ENCODE data around the gene NRGN.

NRGN gene

GRCh38 chr11:124739479-124740276 is at the start of gene NRGN:
Gene NRGN (plus strand): TSS chr11:124739942. CDS start chr11:124740085, 143 bp downstream.
- peak; percentile 88 for DNase-seq

GRCh38 chr11:124693142-124693541 is 46.6 kb upstream of the NRGN start:
- DNase-seq, result no peak

DNA sequence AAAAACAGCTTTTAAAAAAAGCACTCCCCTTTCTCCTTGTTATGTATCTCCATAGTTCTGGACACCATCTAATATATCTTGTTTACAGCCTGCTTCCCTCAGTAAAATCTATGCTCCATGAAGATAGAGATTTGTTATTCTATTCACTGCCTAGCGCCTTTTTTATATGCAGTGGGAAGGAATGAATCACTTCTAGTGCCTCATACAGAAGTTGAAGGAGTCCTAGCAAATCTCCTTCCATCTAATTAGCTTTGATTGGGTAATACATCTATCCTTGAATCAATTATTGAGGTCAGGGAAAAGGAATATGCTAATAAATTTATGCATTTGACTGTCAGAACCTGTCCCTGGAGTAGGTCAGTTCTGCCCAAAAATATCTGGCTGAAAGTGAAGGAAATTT is 40.2 kb upstream of the NRGN start:
- no peak for DNase-seq

GRCh38 chr11:124700028-124700427 is 39.7 kb upstream of the NRGN start:
- DNase-seq, result no peak

- no peak for DNase-seq
Observed at GRCh38 chr11:124707829-124708228, 31.9 kb upstream of the NRGN start.

DNA sequence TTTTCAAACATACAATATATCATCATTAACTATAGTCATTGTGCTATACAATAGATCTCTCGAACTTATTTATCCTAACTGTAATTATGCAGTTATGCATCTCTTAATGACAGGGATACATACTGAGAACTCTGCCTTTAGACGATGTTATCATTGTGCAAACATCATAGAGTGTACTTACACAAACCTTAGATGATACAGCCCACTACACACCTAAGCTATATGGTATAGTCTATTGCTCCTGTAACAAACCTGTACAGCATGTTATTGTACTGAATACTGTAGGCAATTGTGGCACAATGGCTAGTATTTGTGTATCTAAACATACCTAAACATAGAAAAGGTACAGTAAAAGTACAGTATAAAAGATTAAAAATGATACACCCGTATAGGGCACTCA is 27.4 kb upstream of the NRGN start:
- DNase-seq, result no peak

DNA sequence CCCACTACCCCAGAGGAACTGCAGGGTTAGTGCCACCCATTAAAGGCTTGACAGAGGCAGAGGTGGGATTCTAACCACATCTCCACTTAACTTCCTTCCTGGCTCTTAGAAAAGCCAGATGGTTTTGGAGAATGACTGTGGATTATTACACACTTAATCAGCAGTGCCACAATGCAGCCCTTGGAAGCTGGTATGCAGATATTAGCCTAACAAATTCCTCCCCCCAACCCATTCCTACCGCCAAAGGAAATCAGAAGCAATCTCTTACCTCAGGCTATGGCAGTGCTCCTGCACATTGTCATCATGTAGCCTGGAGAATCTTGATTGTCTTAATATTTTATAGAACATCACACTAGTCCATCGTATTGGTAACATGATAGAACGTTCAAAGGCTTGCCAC is 23.2 kb upstream of the NRGN start:
- peak; percentile 19 for DNase-seq

DNA sequence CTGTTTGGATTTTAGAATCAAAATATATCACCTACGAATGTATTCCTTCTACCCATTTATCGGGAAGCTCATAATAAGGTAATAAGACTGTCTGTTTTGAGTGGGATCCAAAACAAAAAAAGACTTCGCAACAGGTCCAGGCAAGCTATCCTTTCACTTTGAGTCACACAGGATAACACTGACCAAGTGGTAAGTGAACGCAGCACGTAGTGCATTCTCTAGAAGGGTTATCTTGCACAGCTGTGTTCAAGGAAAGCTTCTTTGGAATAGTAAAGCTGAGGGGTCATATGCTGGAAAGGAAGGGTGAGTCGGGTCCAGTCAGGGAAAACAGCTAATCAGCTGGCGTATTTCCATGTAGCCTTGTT is 22.3 kb upstream of the NRGN start:
- DNase-seq, result no peak

DNA sequence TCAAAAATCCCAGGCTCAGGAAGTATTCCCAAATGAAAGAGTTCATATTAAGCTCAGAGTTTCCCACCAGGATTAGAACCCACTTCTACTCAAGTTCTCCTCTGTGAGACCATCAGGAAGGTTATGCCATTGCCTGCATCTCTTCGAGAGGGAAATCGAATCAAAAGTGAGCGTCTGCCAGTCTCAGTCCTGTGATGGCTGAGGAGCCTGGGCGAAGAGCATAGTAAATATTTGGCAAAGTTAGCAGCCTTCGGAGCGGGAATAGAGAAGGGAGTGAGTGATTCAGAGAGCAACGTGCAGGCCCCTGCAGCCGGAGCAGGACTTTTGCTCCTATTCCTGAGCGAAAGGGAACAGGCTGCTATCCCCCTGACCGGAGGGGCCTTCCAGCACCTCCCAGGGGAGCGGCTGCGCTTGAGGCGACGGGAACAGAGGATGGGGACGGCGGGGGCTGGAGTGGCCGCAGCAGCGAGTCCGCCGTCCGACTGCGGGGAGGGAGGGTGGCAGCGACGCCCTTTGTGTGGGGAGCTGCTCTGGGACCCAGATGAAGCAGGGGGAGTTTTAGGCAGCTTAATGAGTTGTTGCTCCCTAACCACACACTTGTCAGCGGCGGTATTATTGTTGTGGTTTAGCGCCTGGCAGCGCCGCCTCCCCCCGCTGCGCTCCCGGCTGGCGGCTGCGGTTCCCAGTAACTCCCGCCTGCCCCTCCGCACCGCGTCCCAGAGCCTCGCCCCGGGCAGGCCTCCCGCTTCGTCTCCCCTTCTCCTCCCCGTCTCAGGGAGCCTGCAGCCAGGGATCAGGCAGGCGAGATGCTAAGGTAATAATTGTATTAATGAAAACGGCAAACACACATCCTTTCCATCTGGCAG is 21.7 kb upstream of the NRGN start:
- no peak for DNase-seq

DNA sequence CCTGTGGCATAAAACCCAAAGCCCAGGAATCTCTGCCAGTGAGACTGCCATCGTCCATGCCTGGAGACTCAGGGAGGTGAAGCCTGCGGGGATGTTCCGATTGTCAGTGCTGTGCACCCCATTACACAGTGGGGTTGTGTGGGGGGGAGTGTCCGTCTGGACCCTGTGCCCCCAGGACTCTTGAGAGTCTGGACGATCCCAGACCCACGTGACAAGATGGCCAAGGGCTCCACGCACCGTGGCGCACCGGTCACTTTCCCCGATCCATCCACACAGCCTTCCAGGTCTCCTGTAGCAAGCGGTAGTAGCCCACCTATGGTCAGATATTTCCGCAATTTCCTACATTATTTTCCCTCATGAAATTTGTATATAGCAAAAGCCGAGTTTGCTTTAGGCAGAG is 20.9 kb upstream of the NRGN start:
- no peak for DNase-seq

- no peak for DNase-seq
Observed at GRCh38 chr11:124719534-124719933, 20.2 kb upstream of the NRGN start.

DNA sequence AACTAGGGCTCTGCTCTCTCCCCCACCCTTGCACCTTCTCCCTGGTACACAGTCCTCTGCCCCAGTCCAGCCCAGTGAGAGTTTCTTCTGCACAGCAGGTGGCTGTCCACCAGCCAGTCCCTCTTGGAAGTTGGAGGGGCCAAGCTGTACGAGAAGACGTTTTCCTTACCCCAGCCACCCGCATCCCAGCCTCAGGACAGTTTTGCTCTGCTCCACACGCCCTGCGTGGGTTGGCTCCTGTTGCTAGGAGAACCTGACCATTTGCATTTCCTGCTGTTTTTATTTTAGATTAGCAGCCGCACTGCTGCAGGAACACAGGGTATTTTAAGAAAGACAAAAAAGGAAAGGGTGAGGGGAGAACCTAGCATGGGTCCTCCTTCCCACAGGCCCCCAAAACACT is 17.6 kb upstream of the NRGN start:
- no peak for DNase-seq

DNA sequence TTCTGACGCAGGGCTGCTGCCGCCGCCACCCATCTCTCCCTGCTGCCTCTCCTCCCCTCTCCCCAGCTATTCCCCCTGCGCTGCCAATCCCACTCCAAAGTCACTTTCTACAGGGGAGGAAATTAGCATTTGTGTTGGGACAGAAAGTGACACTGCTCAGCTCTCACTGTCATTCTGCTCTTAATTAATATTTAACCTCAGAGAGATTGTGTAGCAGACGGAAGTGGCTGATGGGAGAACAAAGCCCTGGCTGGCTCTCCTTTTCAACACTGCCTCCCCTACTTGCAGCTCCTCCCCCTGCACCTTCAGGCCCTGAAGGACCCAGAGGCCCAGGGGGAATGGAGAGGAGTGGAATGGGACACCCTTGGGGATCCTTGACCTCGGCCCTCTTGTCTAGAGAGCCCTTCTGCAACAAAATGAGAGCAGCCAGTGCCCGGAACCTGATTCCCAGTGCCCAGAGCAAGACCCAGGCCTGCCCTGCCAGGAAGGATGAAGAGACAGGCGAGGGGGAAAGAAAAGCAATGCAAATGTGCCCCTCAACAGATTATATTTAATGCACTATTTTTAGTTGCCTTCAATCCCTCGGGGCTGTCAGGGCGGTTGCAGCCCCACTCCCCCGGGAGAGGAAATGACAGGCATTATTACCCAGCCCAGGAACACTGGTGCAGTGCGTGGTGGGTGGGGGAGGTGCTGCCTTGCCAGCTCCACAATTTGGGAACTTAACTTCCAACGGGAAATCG is 14.6 kb upstream of the NRGN start:
- DNase-seq, result no peak

- no peak for DNase-seq
Observed at GRCh38 chr11:124725719-124726105, 14.0 kb upstream of the NRGN start.

- DNase-seq, result no peak
Observed at GRCh38 chr11:124727474-124727873, 12.3 kb upstream of the NRGN start.

DNA sequence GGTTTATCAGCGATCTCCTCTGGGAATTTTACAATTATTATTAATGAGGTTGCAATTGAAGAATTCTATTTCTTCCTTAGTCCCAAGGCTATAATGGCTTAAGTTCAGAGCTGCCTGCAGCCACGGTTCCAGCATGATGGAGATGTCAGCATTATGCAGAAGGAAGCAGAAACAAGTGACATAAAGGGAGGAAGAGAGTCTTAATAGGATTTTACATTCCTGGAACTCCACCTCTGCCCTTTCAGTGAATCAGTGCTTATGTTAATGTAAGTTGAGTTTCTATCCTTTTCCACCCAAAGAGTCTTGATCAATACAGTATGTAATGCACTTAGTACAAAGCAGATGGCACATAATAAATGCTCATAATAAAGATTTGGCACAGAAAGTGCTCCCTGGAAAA is 11.6 kb upstream of the NRGN start:
- no peak for DNase-seq

DNA sequence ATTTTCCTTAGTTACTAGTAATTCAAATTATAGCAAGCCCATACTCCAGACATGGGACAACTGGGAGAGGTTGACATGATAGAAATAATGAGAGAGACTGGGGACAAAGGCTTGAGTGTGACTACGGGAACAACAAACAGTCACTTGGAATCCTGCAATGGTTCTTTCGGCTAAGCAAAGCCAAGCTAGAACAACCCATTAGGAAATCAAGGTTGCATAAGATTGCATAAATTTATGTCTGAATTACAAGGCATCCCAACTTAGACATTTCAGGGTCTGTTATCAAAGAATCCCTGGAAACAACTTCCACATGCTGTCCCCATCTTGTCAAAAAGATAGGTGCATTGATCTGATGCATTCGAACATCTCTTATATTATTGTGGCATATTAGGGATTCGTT is 10.2 kb upstream of the NRGN start:
- DNase-seq, result no peak

DNA sequence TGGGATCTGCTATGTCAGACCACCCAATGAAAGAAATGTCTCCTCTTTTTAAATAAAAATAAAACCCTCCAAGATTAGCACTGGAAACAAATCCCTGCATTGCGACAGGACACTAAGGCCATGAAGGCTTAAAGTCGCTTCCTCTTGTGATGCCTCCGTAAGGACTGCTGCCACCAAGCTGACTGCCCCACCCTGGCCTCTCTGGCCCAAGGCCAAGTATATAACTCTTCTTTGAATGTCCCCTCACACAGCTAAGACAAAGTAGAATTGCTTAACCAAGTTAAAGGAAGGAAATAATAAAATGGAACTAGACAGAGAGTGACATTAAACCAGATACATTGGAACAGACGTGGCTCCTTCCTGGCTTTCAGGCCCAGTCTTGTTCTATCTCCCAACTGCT is 7.5 kb upstream of the NRGN start:
- no peak for DNase-seq

- no peak for DNase-seq
Observed at GRCh38 chr11:124736736-124737135, 3.0 kb upstream of the NRGN start.

- DNase-seq, result no peak
Observed at GRCh38 chr11:124737638-124738305, 2.0 kb upstream of the NRGN start.

DNA sequence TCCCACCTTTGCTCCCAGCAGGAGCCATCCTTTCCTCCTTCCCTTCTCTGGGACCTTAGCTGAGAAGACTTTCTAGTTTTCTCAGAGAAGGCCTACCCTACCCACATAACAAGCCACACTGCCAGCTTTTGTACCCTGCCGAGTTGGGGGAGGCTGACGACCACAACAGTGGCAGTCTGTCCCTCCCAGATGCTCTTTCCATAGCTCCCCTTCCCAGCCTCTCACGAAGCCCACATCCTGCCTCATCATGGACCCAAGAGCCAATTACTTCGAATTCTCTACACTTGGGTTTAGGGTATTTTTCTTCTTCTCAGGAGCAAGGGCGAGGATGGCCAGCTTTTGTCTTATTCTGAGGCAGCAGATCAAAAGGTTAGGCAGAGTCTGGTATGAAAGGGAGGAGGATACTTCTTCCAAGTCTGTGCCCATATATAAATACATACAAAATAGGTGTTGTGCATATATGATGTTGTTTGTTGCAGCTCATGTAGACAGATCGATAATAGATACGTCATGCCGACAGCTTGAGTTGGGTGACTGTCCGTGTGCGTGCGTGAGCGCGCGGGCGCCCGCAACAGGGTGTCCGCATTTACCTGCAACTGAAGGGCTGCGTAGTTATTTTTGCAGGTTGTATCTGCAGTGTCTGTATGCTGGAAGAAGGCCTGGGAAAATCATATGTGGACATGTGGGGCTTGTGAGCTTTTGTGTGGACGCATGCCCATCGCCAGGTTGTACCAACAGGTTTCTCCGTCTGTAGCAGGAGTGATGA is 846 bp upstream of the NRGN start:
- DNase-seq, result no peak

- no peak for DNase-seq
Observed at GRCh38 chr11:124740277-124740882, 638 bp downstream of the NRGN start.
